ENCODE data around the gene TAMALIN.

The TAMALIN gene

DNA sequence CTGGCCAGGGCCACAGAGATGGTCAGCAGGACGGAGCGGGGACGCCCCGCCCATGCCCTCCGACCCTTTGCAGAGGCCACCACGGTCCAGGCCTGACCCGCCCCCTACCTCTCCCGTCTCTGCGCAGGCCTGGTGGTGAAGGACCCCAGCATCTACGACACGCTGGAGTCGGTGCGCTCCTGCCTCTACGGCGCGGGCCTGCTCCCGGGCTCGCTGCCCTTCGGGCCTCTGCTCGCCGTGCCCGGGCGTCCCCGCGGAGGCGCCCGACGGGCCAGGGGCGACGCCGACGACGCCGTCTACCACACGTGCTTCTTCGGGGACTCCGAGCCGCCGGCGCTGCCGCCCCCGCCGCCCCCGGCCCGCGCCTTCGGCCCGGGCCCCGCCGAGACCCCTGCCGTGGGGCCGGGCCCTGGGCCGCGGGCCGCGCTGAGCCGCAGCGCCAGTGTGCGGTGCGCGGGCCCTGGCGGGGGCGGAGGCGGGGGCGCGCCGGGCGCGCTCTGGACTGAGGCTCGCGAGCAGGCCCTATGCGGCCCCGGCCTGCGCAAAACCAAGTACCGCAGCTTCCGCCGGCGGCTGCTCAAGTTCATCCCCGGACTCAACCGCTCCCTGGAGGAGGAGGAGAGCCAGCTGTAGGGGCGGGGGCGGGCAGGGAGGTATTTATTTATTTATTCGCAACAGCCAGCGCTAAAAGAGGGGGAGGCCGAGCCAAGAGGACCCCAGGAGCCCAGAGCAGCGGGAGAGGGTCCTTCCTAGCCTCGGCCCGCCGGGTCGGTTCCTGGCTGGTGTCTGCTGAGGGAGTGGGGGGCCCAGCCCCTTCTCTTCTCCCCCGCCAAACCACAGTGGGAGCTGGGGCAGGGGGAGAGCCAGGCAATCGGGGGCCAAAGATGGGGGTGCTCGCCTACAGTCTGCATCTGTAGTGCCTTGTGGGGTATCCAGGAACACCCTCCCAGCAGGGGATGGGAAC lies 8.1 kb downstream of the TAMALIN start:
- DNase-seq (ENCODE audit: low read depth): no peak

DNA sequence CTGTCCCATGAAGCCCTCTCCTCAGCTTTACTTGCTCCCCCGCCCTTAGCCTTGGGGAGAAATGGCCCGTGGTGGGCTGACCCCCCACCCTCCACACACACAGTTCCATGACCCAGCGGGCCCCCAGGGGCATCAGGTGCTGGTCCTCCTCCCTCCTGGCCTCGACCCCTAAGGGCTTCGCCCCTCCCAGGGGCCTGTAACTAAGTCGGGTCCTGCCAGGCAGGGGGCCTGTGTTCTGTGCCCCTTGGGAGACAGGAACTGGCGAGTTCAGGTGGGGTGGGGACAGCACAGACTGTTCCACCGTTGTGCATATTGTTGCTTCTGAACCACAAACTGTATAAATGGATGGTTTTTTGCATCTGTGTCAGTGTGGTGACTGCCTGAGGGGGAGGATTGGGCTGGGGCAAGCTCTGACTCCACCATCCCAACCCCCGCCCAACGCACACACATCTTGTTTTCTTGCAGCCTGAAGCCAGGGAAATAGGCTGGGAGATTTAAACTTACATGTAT lies 8.8 kb downstream of the TAMALIN start:
- no peak for DNase-seq (ENCODE audit: low read depth)

DNA sequence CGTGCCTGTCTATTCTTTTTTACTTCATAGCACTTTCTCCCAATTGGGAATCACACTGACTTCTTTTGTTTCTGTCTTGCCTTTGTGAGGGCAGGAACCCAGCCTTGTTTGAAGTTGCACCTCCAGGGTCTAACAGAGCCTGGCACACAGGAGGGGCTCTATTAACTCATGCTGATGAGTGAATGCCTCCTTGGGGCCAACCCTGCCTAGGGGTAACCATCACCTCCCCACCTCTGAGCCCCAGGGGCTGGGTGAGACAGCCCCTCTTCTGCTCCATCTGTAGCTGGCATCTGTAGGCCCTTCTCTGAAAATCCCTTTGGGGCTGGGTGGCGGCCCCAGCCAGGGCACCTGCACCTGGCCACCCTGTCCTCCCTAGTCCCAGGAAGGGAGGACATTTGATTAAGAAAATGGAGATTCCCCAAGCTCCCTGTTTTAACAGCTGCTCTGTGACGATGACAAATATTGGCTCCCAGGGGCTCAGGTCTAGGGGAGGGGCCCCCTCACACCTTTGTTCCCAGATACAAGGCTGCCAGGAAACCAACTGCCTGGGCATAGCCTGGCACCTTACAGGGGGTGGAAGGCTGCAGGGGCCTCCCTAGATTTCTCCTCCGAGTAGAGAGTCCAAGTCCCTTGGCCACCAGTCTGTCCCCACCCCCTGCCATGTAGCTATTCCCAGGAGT lies 11.8 kb downstream of the TAMALIN start:
- no peak for DNase-seq (ENCODE audit: low read depth)

DNA sequence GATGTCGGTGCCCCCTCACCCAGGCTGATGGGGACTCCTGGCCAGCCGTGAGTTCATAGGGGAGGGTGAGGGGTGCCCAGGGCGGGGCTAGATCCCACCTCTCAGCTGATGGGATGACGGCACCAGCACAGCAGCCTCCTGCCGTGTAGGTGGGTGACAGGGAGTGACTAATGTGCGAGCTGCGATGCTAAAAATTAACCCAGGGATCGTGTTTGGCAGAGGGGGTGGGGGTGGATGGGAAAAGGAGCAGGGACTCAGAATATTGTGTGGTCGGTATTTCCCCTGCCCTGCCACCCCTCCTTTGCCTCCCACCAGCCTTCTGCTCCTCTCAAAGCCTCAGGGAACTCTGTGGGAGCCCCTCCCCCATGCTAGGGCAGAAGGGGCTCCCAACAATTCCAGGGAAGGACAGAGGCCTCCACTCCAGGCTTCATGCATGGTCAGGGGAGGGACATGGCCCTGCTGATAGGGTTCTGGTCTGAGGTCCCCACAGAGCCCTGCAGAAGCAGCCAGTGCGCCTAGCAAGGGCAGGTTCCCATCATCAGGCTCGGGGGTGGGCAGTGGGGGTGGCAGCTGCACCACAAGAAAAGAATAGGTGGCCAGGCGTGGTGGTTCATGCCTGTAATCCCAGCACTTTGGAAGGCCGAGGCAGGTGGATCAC lies 12.5 kb downstream of the TAMALIN start:
- DNase-seq (ENCODE audit: low read depth): no peak

DNA sequence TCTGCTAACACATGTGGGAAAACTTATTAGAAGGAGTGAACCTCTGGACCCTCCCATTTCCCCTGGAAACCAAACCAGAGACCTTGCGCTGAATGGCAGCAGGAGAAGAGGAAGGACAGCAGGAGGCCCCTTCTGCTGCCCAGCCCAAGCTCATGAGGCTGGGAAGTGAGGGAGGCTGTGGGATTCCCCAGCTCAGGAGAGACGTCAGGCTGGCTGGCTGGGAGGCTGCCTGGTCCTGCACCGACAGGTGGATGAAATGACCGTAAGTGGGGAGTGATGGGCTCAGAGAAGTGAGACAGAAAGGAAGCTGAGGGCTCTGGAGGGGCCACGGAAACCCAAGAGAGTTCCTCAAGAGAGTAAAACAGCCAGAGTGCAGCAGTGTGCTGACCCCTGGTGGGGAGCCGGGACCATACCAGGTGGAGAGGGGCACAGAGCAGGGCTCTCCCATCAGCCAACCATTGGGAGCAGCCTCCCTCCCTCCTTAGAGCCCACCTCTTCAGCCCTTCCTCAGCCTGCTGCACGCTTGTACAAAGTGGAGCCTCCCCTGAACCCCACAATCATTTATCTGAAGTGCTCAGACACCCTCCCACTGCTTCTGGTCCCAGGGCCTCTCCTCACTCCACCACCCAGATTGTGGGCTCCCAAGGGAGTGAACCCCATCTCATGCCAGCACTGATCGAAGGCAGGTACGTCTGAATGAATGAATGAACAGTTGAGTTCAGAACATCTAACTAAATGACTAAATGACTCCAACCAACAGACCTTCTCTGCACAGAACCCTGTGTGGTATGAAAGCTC lies 14.0 kb downstream of the TAMALIN start:
- DNase-seq (ENCODE audit: low read depth): no peak

DNA sequence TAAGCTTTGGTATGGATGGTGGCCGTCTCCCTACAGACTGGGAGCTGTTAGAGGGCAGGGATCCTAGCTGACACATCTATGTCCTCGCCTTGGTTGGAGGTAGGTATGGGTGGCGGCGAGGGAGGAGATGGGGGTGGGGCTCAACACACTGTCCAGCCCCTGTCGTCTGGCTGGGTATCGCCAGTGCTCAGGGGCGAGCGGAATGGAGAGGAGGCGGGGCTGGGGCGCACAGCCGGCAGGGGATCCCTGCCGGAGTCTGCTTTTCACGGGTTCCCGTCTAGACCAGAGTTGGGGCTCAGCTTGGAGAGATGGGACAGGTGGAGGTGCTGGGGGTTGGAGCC lies 16.1 kb downstream of the TAMALIN start:
- DNase-seq (ENCODE audit: low read depth): no peak

DNA sequence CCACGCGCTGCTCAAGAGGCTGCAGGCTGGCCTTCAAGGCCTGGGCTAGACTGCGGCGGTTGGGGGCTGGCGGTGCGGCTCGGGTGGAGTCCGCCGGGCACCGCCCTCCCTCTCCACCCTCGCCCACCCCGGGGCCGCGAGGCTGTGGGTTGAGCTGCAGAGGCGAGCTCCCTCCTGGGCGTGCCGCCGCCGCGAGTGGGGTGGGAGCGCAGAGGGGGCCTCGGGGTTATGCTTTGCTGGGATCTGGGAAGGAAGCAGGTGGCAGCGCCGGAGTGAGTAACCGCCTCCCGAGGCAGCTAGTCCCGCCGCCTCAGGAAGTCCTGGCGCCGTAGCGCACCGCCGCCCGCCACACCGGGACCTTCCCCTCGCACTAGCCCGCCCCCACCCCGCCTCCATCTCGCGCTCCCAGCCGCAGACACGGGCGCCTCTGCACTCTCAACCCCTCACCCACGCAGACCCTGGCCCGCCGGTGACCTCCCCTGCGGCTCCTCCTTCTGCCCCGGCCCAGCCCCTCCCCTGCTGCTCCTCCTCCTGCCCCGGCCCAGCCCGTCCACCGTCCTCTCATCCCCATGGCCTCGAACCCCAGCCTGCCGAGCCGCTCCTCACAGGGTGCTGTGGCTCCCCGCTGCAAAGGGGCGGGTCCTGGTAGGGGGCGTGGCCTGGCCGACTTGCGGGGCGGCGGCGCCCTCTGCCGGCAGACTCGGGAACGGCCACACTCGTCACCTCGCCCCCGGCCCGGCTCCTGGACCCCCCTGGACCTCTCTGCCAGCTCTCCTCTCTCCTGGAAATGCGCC lies 16.6 kb downstream of the TAMALIN start:
- DNase-seq (ENCODE audit: low read depth): no peak

DNA sequence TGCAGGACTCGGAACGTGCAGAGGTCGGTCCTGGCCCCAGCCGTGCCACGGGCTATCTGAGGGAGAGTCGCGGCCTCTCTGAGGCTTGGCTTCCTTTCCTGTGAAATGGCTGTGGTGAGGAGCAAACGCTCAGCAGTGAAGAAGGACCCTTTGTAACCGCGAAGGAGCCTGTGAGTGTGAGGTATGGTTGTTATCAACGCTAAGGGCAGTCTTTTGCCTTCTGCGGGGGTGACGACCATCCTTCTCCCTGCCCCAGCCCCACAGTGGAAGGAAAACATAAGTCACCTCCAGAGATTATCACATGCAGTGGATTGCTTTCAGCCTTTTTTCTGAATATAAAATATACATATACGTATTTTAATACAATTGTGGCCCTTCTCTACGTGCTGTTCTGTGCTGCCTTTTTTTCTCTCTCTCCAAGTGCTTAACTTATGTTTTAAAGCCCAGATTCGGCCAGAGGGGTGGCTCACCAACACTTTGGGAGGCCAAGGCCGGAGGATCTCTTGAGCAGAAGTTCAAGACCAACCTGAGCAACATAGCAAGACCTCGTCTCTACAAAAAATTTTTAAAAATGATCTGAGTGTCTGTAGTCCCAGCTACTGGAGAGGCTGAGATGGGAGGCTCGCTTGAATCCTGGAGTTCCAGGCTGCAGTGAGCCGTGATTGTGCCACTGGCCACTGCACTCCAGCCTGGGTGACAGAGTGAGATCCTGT lies 17.4 kb downstream of the TAMALIN start:
- no peak for DNase-seq (ENCODE audit: low read depth)

DNA sequence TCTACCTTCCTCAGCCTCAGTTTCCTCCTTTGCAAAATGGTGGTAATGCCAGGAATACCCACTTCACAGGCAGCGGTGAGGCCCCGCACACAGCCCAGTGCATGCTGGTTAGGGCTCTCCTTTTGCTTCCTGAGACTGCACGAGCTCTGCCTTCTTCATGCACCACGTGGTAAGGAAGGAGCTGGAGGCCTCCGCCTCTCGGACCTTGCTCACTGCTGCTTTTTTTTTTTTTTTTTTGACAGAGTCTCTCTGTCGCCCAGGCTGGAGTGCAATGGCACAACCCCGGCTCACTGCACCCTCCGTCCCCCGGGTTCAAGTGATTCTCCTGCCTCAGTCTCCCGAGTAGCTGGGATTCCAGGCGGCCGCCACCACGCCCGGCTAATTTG lies 18.1 kb downstream of the TAMALIN start:
- DNase-seq (ENCODE audit: low read depth): no peak

DNA sequence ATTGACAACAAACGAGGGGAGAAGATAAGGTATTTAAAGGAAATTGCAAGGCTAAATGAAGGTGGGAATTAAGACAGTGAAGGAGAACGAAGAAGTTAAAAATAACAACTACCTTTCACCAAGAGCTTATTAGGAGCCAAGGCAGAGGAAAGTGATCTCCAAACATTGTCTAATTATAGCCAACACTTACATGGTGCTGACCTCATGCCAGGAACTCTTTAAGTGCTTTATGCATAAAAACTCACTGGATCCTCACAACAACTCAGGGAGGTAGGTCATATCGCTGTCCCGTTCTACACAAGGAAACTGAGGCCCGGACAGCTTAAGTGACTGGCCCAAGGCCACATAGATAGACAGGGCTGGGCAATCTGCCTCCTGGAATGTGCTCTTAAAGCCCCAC lies 19.5 kb downstream of the TAMALIN start:
- DNase-seq (ENCODE audit: low read depth): no peak

DNA sequence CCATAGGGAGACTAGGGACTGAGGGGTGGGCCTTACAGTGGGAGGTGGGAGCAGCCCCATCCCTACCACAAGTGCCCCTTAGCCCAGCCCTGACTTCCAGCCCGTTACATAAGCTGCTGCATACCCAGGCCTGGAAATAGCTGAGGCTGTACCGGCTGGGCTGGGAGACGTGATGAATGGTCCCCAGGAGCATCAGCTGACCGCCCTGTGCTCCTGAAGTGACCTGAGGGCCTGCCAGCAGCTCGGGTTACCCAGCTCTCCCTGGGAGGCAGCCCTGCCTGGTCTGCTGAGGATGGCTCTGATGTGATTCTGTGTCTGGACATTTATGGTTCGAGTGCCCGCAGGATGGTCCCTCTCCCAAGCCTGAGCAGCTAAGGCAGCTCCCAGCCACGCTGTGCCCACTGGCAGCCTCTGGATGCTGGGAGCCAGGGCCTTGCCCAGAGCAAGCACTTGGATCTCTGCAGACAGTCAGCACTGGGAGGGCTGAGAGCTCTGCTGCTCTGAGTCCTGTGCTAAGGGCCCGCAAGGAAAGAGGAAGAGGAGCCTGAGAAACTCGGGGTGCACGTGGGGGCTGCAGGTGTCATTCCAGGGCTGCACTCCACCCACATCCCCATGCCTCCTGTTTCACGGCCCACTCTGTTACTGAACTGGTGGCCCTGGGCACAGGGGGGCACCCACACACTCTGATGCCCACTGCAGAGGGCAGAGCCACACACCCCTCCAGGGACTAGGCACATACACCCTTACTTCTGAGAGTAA lies 20.5 kb downstream of the TAMALIN start:
- DNase-seq (ENCODE audit: low read depth): no peak

DNA sequence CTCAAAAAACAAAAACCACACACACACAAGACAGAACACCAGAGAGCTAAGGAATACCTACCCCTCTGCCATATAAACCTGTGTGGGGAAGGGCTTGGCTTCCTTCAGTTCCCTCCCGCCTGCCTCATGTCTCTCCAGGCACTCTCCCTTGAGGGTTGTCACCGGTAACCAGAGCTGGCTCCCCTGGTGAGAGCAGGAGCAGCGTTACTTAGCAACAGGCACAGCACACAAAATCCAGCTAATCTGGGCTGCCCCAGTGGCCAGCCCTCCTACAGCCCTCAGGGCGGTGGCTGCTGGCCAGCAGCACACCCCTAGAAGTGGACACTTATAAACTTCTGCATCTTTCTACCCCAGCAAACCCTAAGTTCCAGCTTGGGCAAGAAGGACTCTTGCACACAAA lies 22.9 kb downstream of the TAMALIN start:
- no peak for DNase-seq (ENCODE audit: low read depth)

DNA sequence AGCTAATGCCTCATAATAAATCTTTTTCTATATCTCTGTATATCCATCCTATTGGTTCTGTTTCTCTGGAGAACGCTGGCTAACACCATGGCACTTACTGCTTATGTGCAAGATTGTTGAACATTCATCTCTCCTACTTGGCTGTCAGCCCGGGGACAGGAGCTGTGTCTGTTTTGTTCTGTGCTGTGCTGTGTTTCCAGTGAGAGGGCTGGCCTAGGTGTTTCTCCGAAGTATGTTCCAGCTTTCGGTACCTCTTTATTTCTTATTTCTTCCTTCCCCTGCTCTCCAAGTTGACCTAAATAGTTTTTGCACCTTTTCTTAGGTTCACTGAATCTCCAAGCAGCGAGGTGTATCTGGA lies 25.7 kb downstream of the TAMALIN start:
- no peak for DNase-seq (ENCODE audit: low read depth)

DNA sequence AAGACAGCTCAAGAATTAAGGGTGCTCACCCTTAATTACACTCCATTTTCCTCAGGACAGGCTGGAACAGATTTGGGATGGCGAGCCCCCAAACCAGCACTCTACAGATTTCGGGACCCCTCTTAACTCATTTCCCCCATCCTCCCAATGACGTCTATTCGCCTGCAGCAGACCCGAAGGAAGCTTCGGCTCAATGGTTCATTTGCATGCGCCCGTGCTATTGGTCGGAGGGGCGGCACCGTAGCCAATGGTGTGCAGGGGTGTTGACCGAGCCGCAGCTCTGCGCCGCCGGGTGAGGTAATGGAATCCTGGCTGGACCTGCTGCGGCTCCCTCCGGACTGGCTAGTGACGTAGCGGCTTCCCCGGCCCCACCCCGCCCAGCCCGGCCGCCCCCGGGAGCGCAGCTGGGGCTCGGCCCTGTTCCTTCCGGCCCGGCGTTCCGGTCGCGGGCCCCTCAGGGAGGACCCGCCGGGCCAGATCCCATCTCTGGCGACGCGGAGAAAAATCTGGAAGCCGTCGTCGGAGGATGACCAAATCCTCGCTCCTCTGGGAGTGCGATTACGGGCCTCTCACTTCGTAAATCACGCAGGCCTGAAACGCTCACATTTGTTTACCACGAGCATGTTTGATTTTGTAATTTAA lies 26.2 kb downstream of the TAMALIN start:
- DNase-seq (ENCODE audit: low read depth): peak; percentile 72

DNA sequence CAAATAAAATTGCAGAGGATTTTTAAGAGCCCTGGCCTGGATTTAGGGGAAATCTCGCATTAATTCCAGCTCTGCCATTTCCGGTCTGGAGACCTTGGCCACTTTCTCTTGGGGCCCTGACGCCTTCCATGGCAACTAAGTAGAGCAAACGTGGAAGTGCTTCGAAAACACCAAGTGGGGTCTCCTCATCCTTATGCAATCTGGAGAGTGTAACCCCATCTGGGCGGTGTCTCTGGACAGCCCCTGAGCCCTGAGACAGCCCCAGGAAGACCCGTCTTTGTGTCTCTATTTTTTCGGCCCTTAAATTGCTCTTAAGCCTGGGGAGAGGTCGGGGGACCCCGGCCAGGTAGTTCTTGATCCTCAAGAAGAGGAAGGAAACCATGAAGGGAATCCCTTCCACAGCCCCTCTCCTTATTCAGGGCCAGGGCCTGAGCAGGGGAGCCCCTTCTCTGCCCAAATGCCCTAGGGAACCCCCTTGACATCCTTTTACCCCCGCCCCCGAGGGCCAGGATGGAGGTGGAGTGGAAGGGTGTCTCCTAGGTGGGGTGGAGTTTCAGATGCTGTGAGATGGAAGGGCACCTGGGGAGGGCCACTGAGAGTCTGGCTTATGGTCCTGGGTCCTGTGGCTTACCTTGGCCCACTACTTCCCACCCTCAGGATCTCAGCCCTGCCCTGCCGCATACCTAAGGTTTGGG lies 26.8 kb downstream of the TAMALIN start:
- no peak for DNase-seq (ENCODE audit: low read depth)

DNA sequence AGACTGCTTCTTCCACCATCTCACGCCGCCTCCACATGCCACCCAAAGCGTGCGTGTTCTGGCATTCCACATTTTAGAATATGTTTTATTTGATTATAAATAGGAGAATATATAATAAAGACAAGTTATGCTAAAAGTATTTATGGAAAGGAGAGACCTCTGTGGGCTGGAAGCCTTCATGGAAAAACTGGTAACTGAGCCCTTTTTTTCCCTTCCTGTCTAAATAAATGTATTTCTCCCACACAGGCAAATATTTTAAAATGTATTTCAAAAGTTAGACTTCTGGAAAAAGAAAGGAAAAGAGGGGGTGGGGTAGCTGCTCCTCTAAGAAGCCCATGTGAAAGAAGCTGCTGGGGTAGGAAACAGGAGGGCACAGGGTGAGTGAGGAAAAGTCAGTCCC lies 28.4 kb downstream of the TAMALIN start:
- DNase-seq (ENCODE audit: low read depth): no peak

DNA sequence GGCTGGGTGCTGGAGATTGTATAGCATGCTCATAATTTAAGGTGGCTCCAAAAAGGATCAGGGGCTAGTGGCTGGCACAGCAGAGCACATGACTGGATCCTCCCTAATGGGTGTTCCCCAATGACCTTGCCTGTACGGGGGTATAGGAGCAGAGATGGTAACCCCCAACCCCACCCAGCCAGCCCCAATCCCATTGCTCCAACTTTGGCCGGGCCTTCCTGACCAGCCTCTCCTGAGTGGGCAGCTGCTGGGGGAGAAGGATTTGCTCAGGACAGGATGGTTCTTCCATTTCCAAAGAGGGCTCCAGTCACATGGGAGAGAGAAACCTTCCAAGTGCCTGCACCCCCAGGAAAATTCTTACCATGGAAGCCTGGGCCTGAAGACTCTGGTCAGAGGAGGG lies 29.2 kb downstream of the TAMALIN start:
- DNase-seq (ENCODE audit: low read depth): no peak

DNA sequence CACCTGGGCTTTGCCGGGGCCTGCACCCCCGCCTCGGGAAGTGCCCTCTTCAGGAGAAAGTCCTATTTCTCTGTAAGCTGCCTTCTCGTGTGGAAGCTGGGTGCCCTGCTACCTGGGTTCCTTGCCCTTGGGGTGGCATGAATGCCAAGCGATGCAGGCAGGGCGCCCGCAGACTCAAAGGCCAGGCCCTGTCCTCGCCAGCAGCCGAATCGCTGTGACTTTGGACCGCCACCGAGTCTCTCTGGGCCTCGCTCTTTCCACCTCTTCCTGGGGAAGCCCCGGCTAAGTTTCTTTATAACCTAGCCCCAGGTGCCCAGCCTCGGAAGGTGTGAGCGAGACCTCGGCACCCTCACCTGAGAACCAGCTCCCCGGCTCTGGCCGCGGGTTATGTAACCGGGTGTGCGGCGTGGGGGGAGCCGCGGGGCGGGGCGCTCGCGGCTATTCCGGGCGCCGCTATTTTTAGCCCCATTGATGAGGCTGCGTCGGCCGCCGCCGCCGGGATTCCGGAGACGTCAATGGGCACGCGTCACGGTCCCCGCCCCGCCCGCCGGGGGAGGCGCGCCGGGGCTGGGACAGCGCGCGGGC lies 29.9 kb downstream of the TAMALIN start:
- DNase-seq (ENCODE audit: low read depth): no peak
